HG02763 (cell line): ENCODE measurements around the gene CDC25C.
"Not testable (repeated sequence)": the region's sequence is repeated elsewhere in the genome, so short reads cannot be mapped to it uniquely, and the experiment has no call there.

Experiments used
- ATAC-seq: cut with Tn5 transposase; IDR thresholded peaks from one replicate; pipeline ENCODE4 v1.9.1; 2021; ENCODE audit warnings: mild to moderate bottlenecking, moderate library complexity; ENCODE audit not compliant: unreplicated experiment

CDC25C gene

DNA sequence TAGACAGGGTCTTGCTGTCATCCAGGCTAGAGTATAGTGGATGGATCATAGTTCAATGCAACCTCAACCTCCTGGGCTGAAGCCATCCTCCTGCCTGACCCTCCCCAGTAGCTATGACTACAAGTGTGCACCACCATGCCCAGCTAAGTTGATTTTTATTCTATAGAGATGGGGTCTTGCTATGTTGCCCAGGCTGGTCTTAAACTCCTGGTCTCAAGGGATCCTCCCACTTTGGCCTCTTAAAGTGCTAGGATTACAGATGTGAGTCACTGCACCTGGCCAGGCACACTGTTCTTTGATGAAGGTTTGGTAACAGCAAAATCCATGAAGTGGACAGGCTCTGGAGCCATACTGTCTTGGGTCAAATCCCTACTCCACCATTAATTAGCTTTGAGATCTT, 50.7 kb downstream of the CDC25C start:
- no peak for ATAC-seq

DNA sequence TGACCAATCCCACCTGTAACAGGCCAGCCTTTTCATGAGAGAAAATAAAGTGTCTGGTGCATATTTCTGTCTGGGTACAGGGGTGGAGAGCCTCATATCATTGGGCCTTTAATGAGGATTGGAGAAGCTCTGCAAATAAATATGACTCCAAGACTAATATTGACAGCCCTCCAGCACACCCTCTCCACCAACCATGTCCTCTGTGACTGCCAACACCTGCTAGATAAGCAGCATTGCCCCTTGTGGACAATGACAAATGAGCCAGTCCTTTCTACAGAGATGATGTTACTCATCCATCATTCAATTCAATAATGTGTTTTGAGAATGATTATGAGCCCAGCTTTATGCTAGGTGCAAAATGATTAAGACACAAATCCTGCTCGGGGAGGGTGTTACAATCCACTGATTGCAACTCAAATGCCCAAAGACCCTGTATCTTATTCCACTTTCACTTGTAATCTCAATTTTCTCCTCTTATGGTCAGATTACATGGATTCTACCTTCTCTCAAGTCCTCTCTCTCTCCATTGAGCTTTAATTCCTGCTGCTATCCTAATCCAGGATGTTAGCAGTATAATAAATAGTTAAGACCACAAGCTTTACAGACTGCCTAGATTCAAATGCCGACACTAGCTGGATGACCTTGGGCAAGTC, 55.1 kb downstream of the CDC25C start:
- no peak for ATAC-seq

DNA sequence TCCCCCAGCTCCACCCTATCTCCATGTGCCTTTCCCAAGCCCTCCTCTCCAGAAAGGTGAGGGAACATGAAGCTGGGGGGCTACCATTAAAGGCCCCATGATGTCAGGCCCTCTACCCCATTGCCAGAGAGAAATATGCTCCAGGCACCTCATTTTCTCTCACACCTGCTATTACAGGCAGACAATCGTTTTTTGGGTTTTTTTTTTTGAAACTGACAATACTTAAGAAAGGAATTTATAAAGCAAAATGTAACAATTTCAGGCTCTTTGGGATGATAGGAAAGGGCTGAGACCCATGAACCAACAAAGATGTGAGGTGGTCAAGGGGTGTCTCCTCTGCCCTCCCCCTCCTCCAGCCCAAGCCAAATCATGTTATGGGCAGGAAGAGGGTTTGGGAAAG, 55.7 kb downstream of the CDC25C start:
- no peak for ATAC-seq

DNA sequence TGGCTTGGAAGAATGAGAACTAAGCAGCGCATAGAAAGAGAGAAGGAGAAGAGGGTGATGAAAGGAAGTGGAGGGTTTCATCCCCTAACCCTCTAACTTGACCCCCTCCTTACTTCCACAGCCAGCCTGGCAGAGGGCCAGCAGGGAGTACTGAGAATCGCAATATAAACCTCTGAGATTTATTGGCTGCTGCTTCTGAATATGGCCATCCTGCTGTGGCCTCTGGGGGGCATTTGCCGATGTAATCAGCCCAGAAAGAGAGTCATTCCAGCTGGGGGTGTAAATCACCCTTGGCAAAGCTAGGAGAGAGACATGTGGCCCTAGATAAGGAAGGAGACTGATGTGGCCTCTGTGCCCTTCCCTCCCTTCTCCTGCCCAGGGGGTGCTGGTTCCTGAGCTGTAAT, 56.2 kb downstream of the CDC25C start:
- ATAC-seq = no peak

DNA sequence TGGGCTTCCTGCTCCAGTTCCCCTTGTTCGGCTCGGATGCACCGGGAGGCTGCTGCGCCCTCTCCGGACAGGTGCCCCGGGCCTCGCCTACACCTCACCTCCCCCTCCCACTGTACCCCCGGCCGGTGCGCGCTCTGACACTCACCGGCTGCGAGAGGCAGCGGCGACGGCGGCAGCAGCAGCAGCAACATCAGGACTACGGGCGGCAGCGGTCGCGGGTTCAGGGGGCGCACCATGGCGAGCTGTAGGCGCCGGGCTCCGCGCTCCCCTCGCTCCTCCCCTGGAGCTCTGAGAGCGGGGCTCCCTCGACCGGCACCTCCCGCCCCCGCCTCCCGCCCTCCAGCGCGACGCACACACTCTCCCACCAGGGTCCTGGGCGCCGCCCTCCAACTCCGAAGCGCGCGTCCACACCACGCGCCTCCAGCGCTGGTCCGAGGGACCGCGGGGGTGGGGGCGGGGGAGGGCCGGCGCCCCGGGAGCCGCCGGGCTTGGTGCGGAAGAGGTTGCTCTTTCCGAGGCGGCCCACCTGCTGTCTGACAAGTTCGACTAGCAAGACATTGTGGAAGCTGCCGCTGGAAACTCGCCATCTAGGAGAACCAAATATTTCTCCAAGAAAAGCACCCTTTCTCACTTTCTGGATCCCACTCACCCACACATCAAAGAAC, 57.3 kb downstream of the CDC25C start, which contains the start of gene GFRA3:
Gene GFRA3 (minus strand): TSS at position 433 of the 665 bp plus-strand sequence. CDS start 197 bp downstream, at position 236.
- ATAC-seq = no peak

DNA sequence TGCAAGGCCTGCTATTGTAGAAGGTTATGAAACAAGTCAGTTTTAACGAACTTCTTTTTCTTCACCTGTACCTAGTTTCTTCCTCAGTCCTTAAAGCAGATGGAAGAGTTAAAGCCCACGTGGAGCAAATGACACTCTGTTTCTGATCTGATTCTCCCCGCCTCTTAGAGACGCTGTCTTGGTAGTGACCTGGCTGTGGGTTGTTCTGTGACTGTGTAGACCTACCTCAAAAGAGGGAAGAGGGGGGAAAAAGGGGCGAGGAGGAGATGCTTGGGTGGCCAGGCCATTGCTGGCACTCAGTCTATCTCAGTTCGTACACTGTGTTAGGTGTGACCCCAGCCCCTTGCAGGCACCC, 57.8 kb downstream of the CDC25C start:
- ATAC-seq = no peak

DNA sequence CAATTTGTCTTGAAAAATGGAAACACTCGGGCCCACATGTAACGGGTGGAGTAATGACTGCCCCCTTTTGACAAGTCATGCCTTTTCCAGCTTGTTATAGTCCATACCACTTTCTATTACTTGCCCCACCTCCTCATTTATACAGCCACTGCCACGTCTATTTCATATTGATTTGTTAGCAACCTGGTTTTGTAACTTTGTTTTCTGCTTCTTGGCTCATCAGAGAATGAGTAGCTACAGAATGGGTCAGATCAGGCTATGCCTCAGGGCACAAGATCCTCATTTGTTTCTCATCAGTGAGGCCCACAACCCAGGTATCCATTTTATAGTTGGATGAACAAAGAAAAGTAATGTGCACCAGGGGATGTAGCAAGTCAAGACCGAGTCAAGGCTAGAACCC, 58.9 kb downstream of the CDC25C start:
- ATAC-seq = no peak

DNA sequence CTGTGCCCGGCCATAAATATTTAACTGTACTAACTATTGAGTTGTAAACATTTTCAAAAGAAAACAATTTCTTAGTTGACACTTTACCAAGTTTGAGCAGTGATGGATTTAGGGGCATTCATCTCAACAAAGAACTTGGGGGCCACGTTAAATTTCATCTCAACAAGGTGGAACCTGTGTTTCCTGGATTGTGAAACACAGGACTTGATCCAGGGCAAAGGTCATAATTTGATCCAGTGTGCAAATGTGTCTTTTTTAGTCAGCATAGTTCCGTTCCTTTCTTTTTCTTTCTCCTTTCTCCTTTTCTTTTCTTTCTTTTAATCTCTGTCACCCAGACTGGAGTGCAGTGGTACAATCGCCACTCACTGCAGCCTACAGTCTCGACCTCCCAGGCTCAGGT, 60.3 kb downstream of the CDC25C start:
- no peak for ATAC-seq

DNA sequence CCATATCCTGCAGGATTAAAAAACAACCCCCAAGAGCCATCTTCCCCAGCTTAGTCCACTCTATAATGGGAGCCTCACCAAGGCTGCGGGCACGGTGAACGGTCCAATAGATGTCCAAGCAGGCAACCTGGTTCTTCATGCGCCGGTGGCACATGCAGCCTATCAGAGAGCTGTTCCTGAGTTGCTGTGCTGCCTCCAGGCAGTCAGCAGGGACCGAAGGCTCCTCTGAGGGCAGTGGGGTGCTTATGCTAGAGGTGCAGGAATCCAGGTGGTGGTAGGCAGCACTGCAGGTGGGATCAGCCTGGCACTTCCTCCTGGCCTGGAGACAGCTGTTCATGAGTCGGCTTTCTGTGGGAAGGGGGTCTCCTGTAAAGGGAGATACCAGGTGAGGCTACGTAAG, 67.4 kb downstream of the CDC25C start:
- ATAC-seq = no peak

DNA sequence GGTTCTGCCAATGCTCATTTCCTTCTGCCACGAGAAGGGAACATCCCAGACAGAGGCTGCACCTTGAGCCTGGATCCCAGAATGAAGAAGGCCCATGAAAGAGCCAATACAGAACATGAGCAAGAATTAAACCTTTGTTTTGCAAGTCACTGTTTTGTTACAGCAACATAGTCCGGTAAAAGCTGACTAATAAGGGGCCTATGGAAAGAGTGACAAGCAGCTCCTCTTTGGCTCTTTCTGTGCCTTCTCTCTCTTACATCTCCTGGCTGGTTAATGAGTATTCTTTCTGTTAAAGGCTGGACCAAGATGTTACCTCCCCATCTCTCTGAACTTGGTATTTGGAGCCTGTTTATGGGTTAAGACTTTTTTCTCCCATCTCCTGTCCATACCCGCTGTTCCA, 68.0 kb downstream of the CDC25C start:
- no peak for ATAC-seq

DNA sequence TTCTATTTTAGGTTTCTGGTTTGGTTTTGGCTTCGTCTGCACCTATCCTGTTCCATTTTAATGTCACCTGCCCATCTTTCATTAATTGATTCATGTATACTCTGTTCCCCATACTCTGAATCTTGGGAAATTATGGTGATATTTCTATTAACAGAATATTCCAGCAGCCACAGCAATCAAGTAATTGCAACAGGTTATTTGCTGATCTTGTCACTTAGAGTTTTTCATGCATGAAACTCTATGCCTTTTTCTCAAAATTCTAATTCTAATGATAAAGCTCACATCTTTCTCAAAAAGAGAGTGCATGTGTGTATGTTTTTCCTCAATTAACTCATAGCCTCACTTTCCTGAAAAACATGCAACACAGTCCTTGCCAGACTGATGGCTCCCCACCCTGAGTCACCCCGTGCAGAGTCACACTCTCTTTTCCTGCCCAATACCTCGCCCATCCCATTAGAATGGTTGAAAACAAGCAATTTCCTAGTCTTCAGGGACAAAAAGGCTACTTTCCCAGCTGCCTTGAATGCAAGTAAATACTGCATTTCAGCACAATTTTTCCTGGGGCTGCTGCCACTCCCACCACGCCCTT, 72.8 kb downstream of the CDC25C start:
- no peak for ATAC-seq

DNA sequence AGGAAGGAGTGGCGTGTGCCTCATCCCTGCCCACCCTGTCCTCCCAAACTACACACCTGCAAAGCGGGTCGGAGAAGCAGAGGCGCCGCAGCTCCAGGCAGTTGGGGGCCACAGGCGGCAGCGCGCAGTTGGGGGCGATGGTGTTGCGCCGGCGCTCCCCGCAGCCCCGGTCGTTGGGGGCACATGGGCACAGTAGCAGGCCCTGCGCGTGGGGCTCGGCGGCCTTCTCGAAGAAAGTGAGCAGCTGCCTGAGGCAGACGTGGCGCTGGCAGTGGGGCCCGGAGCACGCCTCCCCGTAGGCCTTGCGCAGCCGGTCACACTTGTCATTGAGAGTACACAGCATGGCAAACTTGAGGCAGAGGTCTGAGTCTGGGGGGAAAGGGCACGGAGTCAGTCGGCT, 74.0 kb downstream of the CDC25C start:
- no peak for ATAC-seq

DNA sequence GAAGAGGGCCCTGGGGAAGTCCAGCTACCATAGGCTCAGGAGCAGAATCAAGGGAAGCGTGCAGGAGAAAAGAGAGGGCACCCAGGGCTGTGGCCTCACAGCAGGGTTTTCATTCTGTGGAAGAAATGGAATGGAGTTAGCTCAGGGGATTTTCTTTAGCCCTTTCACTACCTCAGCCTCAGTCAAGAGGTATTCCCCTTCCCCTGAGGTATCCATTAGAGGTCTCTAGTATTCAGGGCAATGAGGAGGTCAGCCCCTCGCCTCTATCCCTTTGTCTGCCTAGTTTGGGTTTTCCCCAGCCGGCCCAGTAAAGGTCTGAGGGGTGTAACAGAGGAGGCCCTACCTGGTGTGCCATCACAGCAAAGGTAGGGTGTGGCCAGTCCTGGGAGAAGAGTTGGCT, 78.7 kb downstream of the CDC25C start:
- ATAC-seq = no peak

DNA sequence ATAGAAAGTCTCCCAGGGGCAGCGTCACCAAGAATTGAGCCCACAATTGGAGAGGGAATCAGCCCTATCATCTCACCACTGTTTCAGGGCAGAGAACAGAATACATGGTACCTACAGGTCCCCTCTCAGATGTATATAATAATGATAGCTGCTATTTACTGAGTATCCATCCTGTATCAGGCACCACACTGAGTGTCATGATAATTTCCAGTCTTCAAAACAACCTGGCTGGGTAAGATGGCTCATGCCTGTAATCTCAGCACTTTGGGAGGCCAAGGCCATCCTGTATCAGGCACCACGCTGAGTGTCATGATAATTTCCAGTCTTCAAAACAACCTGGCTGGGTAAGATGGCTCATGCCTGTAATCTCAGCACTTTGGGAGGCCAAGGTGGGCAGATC, 83.8 kb downstream of the CDC25C start:
- ATAC-seq = not testable (repeated sequence)

DNA sequence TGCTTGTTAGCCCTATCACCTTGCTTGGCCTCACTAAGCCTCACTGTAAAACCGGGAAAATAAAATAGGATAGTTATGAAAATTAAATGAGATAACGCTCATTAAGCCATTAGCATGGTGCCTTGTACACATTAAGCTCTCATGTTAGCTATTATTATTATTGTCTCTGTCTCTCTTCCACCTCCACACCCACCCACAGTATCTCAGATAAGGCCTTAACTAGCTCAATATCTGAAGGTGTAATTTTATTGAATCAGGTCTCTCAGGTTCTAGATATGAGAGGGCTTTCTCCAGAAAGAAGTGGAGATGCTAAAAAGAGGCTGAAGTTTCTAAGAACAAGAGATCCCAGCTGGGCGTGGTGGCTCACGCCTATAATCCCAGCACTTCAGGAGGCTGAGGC, 84.8 kb downstream of the CDC25C start:
- no peak for ATAC-seq

DNA sequence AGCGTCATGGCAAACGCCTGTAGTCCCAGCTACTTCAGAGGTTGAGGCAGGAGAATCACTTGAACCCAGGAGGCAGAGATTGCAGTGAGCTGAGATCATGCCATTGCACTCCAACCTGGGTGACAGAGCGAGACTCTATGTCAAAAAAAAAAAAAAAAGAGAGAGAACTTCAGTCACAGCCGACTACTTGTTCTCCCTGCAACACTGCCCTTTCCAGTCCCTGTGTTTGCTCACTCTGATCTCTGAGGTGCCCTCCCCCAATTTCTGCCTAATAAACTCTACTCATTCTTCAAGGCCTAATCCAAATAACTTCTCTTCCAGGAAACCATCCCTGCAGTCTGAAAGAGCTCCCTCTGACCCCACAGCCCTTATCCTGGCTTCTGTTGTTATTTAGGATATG, 85.3 kb downstream of the CDC25C start:
- no peak for ATAC-seq

DNA sequence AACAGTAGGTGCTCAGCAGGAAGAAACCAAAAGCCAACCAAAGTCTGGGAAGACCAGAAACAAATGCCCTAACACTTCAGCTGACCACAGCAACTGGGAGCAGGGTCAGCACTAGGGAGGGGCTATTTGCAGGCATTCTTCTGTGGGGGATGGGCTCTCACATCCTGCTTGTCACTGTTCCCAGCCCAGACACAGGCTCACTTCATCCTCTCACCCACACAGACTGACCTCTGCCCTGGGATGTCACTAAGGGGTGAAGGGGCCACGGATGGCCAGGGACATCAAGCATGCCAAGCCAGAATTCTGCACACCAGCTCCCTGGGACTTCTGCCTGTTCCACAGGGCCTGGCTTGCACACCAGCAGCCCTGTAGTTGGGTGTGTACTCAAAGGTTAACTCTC, 85.9 kb downstream of the CDC25C start:
- ATAC-seq = no peak

DNA sequence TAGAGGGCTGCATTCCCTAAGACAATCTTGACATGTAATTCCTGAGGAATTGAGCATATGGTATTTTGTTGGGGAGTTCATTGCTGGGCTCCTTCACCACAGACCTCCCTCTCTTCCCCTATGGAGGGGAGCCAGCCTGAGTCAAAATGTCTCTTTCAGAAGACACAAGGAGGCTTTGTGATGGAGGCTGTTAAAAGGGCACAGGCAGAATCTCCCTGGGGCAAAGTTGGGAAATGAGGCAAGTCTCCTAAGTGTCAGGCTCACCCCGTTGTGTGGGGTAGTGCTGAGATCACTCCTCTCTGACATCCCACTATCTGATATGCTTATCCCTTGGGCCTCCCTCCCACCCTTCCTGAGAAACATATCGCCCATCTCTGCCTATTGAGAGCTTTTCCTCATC, 87.8 kb downstream of the CDC25C start:
- no peak for ATAC-seq

DNA sequence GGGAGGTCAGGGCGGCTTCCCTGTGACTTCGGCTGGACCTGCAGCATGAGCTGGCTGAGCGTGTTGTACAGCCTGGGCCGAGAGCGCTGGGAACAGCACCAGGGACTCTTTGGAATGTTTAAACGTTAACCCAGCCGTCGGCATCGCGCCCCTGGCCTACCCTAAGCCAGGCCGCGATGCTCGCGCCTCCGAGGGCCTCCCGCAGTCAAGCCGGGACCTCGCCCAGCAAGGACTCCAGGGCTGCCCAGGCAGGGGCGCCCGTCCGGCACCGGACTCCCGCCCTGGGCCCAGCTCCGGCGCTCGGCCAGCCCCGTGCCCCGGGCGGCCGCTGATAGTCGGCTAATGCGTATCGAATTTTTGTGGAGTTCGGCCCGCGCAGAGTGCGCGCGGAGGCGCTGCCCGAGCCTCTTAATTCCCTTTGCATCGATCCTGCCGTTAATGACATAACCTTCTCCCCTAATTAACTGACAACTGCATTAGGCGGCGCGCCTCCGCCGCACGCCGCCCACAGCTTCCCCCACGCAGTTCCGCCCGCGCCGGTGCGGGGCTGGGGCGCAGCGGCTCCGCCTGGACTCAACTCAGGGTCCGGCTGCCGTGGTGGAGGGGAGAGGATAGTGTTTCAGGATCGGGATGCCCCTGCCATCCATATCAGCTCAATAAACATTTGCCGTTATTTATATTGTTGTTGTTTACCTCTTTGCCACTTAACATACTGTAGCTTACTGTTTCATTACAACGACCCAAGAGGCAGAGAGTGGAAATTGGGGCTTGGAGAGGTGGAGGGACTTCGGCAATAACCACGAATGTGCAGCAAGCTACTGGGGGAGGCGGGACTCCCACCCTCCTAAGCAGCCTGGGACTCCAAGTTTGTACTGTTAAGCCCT, 89.7 kb downstream of the CDC25C start:
- ATAC-seq = no peak

DNA sequence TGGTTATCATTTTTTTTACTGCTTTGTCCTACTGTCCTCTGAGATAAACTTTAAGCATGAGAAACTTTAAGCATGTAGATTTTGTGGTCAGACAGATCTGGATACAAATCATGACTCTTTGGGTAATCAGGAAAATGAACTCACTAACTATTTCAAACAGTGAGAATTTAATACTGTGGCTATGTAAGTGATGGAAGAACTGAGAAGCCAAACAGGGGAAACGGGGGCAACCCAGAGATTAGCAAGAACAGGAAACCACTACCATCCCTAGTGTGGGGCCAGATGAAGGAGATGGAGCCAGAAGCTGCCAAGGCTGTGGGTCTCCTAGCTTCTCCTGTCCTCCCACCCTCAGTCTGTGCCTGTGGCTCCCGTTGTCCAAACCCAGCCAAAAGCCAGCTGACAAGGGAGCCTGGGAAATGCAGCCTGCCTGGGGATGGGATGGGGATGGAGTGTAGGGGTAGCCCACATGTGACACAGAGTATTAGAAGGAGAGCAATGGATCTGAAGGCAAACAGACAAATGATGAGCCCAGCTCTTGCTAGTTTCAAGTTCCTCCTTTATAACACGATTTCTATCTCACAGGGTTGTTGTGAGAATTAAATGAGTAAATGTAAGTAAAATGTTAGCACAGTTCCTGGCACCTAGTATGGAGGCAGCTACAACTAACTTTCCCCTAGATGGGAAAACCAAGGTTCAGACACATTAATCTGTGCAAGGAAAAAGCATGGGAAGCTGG, 90.8 kb downstream of the CDC25C start:
- no peak for ATAC-seq

DNA sequence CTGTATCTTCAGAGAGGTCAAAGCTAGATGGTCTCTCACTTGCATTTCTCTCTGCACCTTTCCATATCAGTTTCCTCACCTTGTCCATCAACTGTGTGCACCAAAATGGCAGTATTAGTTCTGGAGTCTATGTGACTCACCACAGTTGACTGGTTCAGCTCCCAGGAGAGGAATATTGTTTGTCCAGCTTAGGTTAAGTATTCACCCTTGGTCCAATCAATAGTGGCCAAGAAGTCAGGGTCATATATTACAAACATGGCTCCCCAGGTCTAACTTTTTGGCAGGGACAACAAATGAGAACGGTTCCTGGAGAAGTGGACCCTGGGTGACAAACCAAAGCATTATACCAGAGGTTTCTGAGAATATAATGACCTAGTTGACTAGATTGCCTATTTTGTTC, 93.6 kb downstream of the CDC25C start:
- no peak for ATAC-seq
